H1 (cell line): ENCODE measurements around the gene SLC4A8. TPM values are rescaled to one million over a fixed set of nuclear protein-coding genes. Genes with fewer than 3 reads are reported as not detected.

Experiments
- CTCF ChIA-PET: fragments of 300-600 bp; sonication (Branson Sonifier 250); formaldehyde crosslinking; loops from one replicate; lab custom pipeline; 2021; ENCODE audit not compliant: partially characterized antibody; lab: Charles Lee
- POLR2A ChIA-PET: fragments of 300-600 bp; sonication (Branson Sonifier 250); formaldehyde crosslinking; loops from one replicate; lab custom pipeline; 2021; ENCODE audit warnings: inconsistent platforms; ENCODE audit not compliant: partially characterized antibody; lab: Charles Lee
- DNase-seq, 2 experiments: peaks; one replicate each; pipeline versions ENCODE4 v3.0.0 to v3.0.0-alpha.2; 2010 to 2022; ENCODE audit warnings: low spot score in 2 of 2, low read depth in 1 of 2, mixed read lengths in 1 of 2
- FAIRE-seq: peaks from 2 replicates; lab custom pipeline; 2011; peaks lifted over from hg19 to GRCh38; lab: Jason Lieb, UNC
- H2AFZ ChIP-seq: 2 replicates; pipeline ENCODE4 v1.8.1; 2012; ENCODE audit warnings: low read length, inconsistent platforms
- H2AK5ac ChIP-seq: 2 replicates; pipeline ENCODE4 v1.6.1; 2013; ENCODE audit warnings: low read depth, low read length
- H2BK120ac ChIP-seq: replicated peaks from 2 replicates; pipeline ENCODE3; 2013; ENCODE audit warnings: low read depth, low read length, inconsistent platforms
- H2BK12ac ChIP-seq: 2 replicates; pipeline ENCODE4 v1.6.1; 2013; ENCODE audit warnings: low read depth, low read length
- H2BK15ac ChIP-seq: 2 replicates; pipeline ENCODE4 v1.6.1; 2013; ENCODE audit warnings: low read length
- H2BK20ac ChIP-seq: 2 replicates; pipeline ENCODE4 v1.6.1; 2013; ENCODE audit warnings: low read length
- H2BK5ac ChIP-seq: 2 replicates; pipeline ENCODE4 v1.6.1; 2013; ENCODE audit warnings: low read depth, low read length
- H3K14ac ChIP-seq: 2 replicates; pipeline ENCODE4 v1.6.1; 2013; ENCODE audit warnings: inconsistent platforms; ENCODE audit not compliant: insufficient read length
- H3K18ac ChIP-seq: 2 replicates; pipeline ENCODE4 v1.6.1; 2013; ENCODE audit warnings: low read length; ENCODE audit errors: extremely low read depth
- H3K23ac ChIP-seq: 2 replicates; pipeline ENCODE4 v1.6.1; 2013; ENCODE audit warnings: inconsistent platforms; ENCODE audit not compliant: insufficient read length
- H3K23me2 ChIP-seq: 2 replicates; pipeline ENCODE4 v1.6.1; 2013; ENCODE audit warnings: low read depth, low read length
- H3K27ac ChIP-seq: 2 replicates; pipeline ENCODE4 v1.6.1; 2011; ENCODE audit warnings: low read depth, low read length, inconsistent platforms
- H3K27me3 ChIP-seq, 4 experiments: replicated peaks in 1 of 4; 1 replicate in 1 of 4; 2 replicates in 3 of 4; pipeline versions ENCODE4 v1.6.1 to v1.8.1; 2011 to 2013; ENCODE audit warnings: low read length in 3 of 4, mild to moderate bottlenecking in 3 of 4, inconsistent platforms in 2 of 4, mixed read lengths in 2 of 4, moderate library complexity in 1 of 4; ENCODE audit not compliant: control insufficient read depth in 3 of 4, insufficient read depth in 3 of 4; ENCODE audit errors: extremely low read depth in 1 of 4
- H3K36me3 ChIP-seq, 4 experiments: 2 replicates each; pipeline versions ENCODE4 v1.6.1 to v1.8.1; 2011 to 2013; ENCODE audit warnings: mild to moderate bottlenecking in 4 of 4, low read length in 3 of 4, moderate library complexity in 2 of 4, control low read depth in 1 of 4, inconsistent platforms in 1 of 4; ENCODE audit not compliant: insufficient read depth in 4 of 4, control insufficient read depth in 2 of 4
- H3K4ac ChIP-seq: replicated peaks from 2 replicates; pipeline ENCODE3; 2013; ENCODE audit warnings: low read length, low read depth, mixed read lengths, inconsistent platforms; ENCODE audit not compliant: insufficient read length
- H3K4me1 ChIP-seq, 4 experiments: replicated peaks in 1 of 4; 1 replicate in 1 of 4; 2 replicates in 3 of 4; pipeline versions ENCODE4 v1.6.1 to v1.8.1; 2011 to 2013; ENCODE audit warnings: low read length in 3 of 4, inconsistent platforms in 2 of 4, mixed read lengths in 1 of 4; ENCODE audit not compliant: insufficient read depth in 4 of 4, control insufficient read depth in 3 of 4
- H3K4me2 ChIP-seq, 2 experiments: 2 replicates each; pipeline versions ENCODE4 v1.6.1 to v1.8.1; 2011 to 2013; ENCODE audit warnings: low read depth in 2 of 2, low read length in 2 of 2, control low read depth in 1 of 2, inconsistent platforms in 1 of 2, mild to moderate bottlenecking in 1 of 2; ENCODE audit not compliant: insufficient read depth in 1 of 2
- H3K4me3 ChIP-seq, 4 experiments: fragments of 200-600, 300-600 bp in 1 of 4; sonication (generic), shearing (Covaris generic), sonication (Bioruptor Twin) in 1 of 4; 2 replicates each; pipeline versions ENCODE4 v1.5.1 to v1.8.1; 2011 to 2016; ENCODE audit warnings: low read length in 4 of 4, low read depth in 3 of 4, control low read depth in 2 of 4, inconsistent platforms in 2 of 4, mild to moderate bottlenecking in 2 of 4, mixed read lengths in 1 of 4, moderate library complexity in 1 of 4; ENCODE audit not compliant: insufficient read depth in 2 of 4; ENCODE audit errors: extremely low read depth in 1 of 4
- H3K56ac ChIP-seq: replicated peaks from 2 replicates; pipeline ENCODE3; 2013; ENCODE audit warnings: low read depth, mild to moderate bottlenecking, mixed read lengths, low read length, inconsistent platforms; ENCODE audit not compliant: insufficient read length
- H3K79me1 ChIP-seq: 2 replicates; pipeline ENCODE4 v1.6.1; 2013; ENCODE audit warnings: low read depth, low read length, control low read depth
- H3K79me2 ChIP-seq, 2 experiments: 2 replicates each; pipeline versions ENCODE4 v1.6.1 to v1.8.1; 2012 to 2013; ENCODE audit warnings: low read length in 2 of 2, mild to moderate bottlenecking in 2 of 2, inconsistent platforms in 1 of 2; ENCODE audit not compliant: insufficient read depth in 2 of 2, control insufficient read depth in 1 of 2
- H3K9ac ChIP-seq, 4 experiments: replicated peaks in 1 of 4; 1 replicate in 1 of 4; 2 replicates in 3 of 4; pipeline versions ENCODE4 v1.6.1 to v1.8.1; 2011 to 2013; ENCODE audit warnings: low read depth in 3 of 4, low read length in 3 of 4, control low read depth in 2 of 4, mild to moderate bottlenecking in 2 of 4, moderate library complexity in 2 of 4, inconsistent platforms in 1 of 4; ENCODE audit errors: extremely low read depth in 1 of 4
- H3K9me3 ChIP-seq, 2 experiments: 2 replicates each; pipeline versions ENCODE4 v1.6.1 to v1.8.1; 2012 to 2013; ENCODE audit warnings: mild to moderate bottlenecking in 2 of 2, moderate library complexity in 2 of 2, control low read depth in 1 of 2, inconsistent platforms in 1 of 2, low read depth in 1 of 2, low read length in 1 of 2, mixed read lengths in 1 of 2; ENCODE audit not compliant: insufficient read depth in 2 of 2
- H4K20me1 ChIP-seq, 2 experiments: replicated peaks in 1 of 2; 2 replicates each; pipeline versions ENCODE3 to v1.8.1; 2011 to 2013; ENCODE audit warnings: inconsistent platforms in 2 of 2, low read length in 2 of 2, mild to moderate bottlenecking in 1 of 2; ENCODE audit not compliant: insufficient read depth in 2 of 2, control insufficient read depth in 1 of 2
- H4K5ac ChIP-seq: 2 replicates; pipeline ENCODE4 v1.6.1; 2013; ENCODE audit warnings: low read length, low read depth, mixed read lengths, inconsistent platforms; ENCODE audit not compliant: insufficient read length
- H4K8ac ChIP-seq: 2 replicates; pipeline ENCODE4 v1.8.0; 2013; ENCODE audit warnings: mild to moderate bottlenecking, moderate library complexity, low read length, inconsistent platforms; ENCODE audit not compliant: insufficient read depth; ENCODE audit errors: extremely low read depth
- H4K91ac ChIP-seq: replicated peaks from 2 replicates; pipeline ENCODE3; 2013; ENCODE audit warnings: low read length, mixed read lengths, inconsistent platforms; ENCODE audit not compliant: insufficient read length
- BCL11A ChIP-seq, 2 experiments: IDR thresholded peaks; one replicate each; pipeline ENCODE4 v1.6.1; 2011; ENCODE audit warnings: low read depth in 2 of 2, low read length in 2 of 2, mild to moderate bottlenecking in 2 of 2
- CBX8 ChIP-seq: fragments of 300-800, 300-1000 bp; sonication (generic); IDR thresholded peaks from 2 replicates; pipeline ENCODE4 v1.7.1; 2016; ENCODE audit warnings: low read depth, low read length, borderline replicate concordance
- KDM1A ChIP-seq: fragments of 200-600, 300-600 bp; sonication (generic); IDR thresholded peaks from 2 replicates; pipeline ENCODE4 v1.7.1; 2016; ENCODE audit warnings: mild to moderate bottlenecking, low read length, borderline replicate concordance
- MAFK ChIP-seq: IDR thresholded peaks from 2 replicates; pipeline ENCODE4 v1.6.1; 2012; ENCODE audit warnings: low read depth, mild to moderate bottlenecking, improper control_type of control experiment, low read length
- SRF ChIP-seq: IDR thresholded peaks from 2 replicates; pipeline ENCODE4 v1.6.1; 2011; ENCODE audit warnings: mild to moderate bottlenecking, low read depth, low read length, moderate library complexity
- WGBS, 2 experiments: shearing (Covaris generic) in 1 of 2; methylation state at CpG; one replicate each; pipeline versions ENCODE4 v1.1.6 to v1.1.7; 2013 to 2015; ENCODE audit warnings: low lambda C conversion rate in 2 of 2, mixed read lengths in 2 of 2, inconsistent platforms in 1 of 2, low coverage in 1 of 2, missing lambda C conversion rate in 1 of 2; ENCODE audit not compliant: insufficient replicate concordance in 2 of 2, insufficient coverage in 1 of 2, insufficient read length in 1 of 2; ENCODE audit errors: extremely low coverage in 1 of 2, missing lambda C conversion rate in 1 of 2; 5-methylcytosine and 5-hydroxymethylcytosine counted together
- polyA plus RNA-seq, 7 experiments: library from polyadenylated mRNA; depleted of rRNA in 3 of 7; stranded (reverse) in 5 of 7; unstranded in 2 of 7; fragments of >200 nt in 5 of 7; fragments of 200-250 nt in 2 of 7; gene quantifications; 1 replicate in 5 of 7; 2 replicates in 1 of 7; 4 replicates in 1 of 7; pipeline versions ENCODE4 v1.2.1 to v1.2.3, GENCODE V29; 2011 to 2013; ENCODE audit warnings: missing spikeins in 2 of 7, mixed read lengths in 2 of 7
- total RNA-seq: library from RNA; stranded (reverse); fragmentation: NEBNext Ultra II Directional; extraction: Animal tissue kit (Norgen Biotek cat#: 25700); gene quantifications from 2 replicates; pipeline ENCODE4 v1.2.1, GENCODE V29; 2021

Gene SLC4A8
- total and polyA plus RNA-seq, 2 of the 8 experiments (the other 6 are each of a cell fraction or from before 2014, with no cell fraction given), result 11.2 to 13.4 TPM

GRCh38 chr12:51383269-51383905, 41.2 kb upstream of the SLC4A8 start:
- no peaks in the 10 kb centered on the region for H3K23me2 ChIP-seq
- no peak overlapping the region for H4K5ac ChIP-seq
- no peaks in the 10 kb centered on the region for H3K79me1 ChIP-seq
- H3K36me3 ChIP-seq, result peaks cover 2 to 7% (median 5%) of the 10 kb centered on the region in 4 experiments; a peak in 4 of 8 replicates
- no peaks in the 10 kb centered on the region for H3K9me3 ChIP-seq
- no peak overlapping the region for H3K14ac ChIP-seq
- no peaks in the 10 kb centered on the region for H3K79me2 ChIP-seq
- no peak overlapping the region for H2BK5ac ChIP-seq
- no peak overlapping the region for H2BK12ac ChIP-seq
- no peak for FAIRE-seq
- no peak overlapping the region for H3K9ac ChIP-seq
- ChIA-PET CTCF (interaction anchor here (0.8 to 1.6 kb wide), 5 partner anchors 9 to 42 kb away, joined by 3 to 5 read pairs (median 3); no protein-coding TSS in a partner anchor), POLR2A (interaction anchor here (0.9 to 1.2 kb wide), 2 partner anchors 9 to 12 kb away, joined by 3 to 4 read pairs; no protein-coding TSS in a partner anchor)
- 0 out of 4 replicates have a peak overlapping the region, but pooled peaks of 1 of the 2 experiments have one; percentile 2 for H3K4me2 ChIP-seq
- 85% methylated on average over 6 of the region's 6 CpGs; no CpG with 5 or more reads in 1 of the 2 experiments for WGBS, 2 experiments
- H2AFZ ChIP-seq, result no peak overlapping the region
- peaks cover 7 to 17% (median 10%) of the 10 kb centered on the region in 4 experiments for H3K4me1 ChIP-seq
- no peak overlapping the region for H3K4ac ChIP-seq
- no peak overlapping the region for H3K27ac ChIP-seq
- no peak overlapping the region for H2BK20ac ChIP-seq
- no peaks in the 10 kb centered on the region for H4K20me1 ChIP-seq
- no peak overlapping the region for H3K4me3 ChIP-seq
- no peak overlapping the region for H3K56ac ChIP-seq
- H2BK120ac ChIP-seq, result no peak overlapping the region
- no peak for DNase-seq
- no peak overlapping the region for H2AK5ac ChIP-seq
- no peak overlapping the region for H3K23ac ChIP-seq
- no peak overlapping the region for H4K8ac ChIP-seq
- H3K18ac ChIP-seq, result no peak overlapping the region
- no peaks in the 10 kb centered on the region for H3K27me3 ChIP-seq
- TF ChIP-seq MAFK, result no peak
- no peak for TF ChIP-seq KDM1A
- TF ChIP-seq CBX8, result no peak
- TF ChIP-seq BCL11A (IDR thresholded peaks at IDR 0.05; ENCODE audit: low read depth in 2 of 2, low read length in 2 of 2), result no peak
- no peak for TF ChIP-seq SRF
- no peak overlapping the region for H4K91ac ChIP-seq
- no peak overlapping the region for H2BK15ac ChIP-seq
